GM19043 (cell line): ENCODE measurements around the gene STXBP5L.
"Not testable (repeated sequence)": the region's sequence is repeated elsewhere in the genome, so short reads cannot be mapped to it uniquely, and the experiment has no call there.

ENCODE experiments used
- ATAC-seq: cut with Tn5 transposase; IDR thresholded peaks from one replicate; pipeline ENCODE4 v1.9.1; 2021; ENCODE audit warnings: low read depth; ENCODE audit not compliant: unreplicated experiment

STXBP5L gene

DNA sequence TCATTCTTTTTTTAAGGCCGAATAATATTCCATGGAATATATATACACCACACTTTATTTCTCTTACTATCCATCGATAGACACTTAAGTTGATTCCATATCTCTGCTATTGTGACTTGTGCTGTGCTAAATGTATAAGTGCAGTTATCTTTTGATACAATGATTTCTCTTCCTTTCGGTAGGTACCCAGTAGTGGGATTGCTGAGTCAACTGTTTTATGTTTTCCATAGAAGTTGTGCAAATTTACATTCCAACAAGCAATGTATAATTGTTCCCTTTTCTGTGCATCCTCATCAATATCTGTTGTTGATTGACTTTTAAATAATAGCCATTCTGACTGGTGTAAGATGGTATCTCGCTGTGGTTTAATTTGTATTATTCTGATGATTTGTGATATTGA lies 81.0 kb downstream of the STXBP5L start:
- no peak for ATAC-seq

DNA sequence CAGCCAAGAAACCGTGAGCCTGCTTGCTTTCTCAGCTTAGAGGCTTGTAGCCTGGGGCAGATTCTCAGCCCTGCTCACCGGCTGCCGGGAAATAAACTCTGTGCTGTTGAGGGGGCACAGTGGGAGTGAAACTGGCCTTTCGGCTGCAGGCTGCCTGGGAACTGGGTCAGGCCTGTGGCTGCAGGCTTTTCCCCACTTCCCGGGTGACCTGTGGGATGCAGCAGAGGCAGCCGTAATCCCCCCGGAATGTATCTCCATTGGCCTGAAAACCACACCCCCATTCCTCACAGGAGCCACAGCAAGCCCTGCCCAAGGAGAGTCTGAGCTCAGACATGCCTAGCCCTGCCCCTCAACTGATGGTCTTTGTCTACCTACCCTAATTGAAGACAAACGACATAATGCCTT lies 110.9 kb downstream of the STXBP5L start:
- no peak for ATAC-seq

DNA sequence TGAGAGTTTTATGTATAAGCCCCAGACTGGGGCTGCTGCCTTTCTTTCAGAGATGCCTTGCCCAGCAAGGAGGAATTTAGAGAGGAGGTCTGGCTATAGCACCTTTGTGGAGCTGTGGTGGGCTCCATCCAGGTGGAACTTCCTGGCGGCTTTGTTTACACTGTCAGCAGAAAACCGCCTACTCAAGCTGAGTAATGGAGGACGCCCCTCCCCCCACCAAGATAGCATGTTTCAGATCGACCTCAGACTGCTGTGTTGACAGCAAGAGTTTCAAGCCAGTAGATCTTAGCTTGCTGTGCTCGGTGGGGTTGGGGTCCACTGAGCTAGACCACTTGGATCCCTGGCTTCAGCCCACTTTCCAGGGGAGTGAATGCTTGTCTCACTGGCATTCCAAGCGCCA lies 155.6 kb downstream of the STXBP5L start:
- no peak for ATAC-seq

DNA sequence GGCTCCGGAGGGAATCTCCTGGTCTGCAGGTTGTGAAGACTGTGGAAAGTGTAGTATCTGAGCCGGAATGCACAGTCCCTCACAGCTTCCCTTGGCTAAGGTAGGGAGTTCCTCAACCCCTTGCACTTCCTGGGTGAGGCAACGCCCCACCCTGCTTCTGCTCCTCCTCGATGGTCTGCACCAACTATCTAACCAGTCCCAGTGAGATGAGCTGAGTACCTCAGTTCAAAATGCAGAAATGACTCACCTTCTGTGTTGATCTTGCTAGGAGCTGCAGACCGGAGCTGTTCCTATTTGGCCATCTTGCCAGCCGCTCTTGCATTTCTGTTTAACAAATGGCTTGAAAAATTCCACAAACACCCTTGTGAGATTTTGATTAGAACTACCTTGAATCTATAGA lies 156.1 kb downstream of the STXBP5L start:
- no peak for ATAC-seq

- ATAC-seq = no peak
These were observed 164.1 kb downstream of the STXBP5L start for GRCh38 chr3:121072133-121072532.

- no peak for ATAC-seq
These were observed 165.0 kb downstream of the STXBP5L start for GRCh38 chr3:121073011-121073410.

- no peak for ATAC-seq
These were observed 167.2 kb downstream of the STXBP5L start for GRCh38 chr3:121075191-121075590.

DNA sequence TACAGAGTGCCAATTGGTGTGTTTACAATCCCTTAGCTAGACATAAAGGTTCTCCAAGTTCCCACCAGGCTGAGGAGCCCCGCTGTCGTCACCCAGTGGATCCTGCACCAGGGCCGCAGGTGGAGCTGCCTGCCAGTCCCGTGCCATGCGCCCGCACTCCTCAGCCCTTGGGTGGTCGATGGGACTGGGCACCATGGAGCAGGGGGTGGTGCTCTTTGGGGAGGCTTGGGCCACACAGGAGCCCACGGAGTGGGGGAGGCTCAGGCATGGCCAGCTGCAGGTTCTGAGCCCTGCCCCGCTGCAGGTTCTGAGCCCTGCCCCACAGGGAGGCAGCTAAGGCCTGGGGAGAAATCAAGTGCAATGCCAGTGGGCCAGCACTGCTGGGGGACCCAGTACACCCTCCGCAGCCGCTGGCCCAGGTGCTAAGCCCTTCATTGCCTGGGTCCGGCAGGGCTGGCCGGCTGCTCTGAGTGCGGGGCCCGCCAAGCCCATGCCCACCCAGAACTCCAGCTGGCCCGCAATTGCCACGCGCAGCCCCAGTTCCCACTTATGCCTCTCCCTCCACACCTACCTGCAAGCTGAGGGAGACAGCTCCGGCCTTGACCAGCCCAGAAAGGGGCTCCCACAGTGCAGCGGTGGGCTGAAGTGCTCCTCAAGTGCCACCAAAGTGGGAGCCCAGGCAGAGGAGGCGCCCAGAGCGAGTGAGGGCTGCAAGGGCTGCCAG lies 170.5 kb downstream of the STXBP5L start:
- ATAC-seq = not testable (repeated sequence)

DNA sequence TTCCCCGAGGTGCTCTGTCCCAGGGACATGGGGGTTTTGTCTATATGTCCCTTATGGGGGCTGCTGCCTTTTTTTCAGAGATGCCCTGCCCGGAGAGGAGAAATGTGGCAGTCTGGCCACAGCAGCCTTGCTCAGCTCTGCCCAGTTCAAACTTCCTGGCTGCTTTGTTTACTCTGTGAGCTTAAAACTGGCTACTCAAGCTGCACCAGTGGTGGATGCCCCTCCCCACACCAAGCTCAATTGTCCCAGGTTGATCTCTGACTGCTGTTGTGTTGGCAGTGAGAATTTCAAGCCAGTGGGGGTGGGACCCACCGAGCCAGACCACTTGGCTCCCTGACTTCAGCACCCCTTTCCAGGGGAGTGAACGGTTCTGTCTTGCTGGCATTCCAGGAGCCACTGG lies 188.9 kb downstream of the STXBP5L start:
- ATAC-seq = no peak

GRCh38 chr3:121111086-121111485 lies 203.1 kb downstream of the STXBP5L start:
- ATAC-seq = not testable (repeated sequence)

DNA sequence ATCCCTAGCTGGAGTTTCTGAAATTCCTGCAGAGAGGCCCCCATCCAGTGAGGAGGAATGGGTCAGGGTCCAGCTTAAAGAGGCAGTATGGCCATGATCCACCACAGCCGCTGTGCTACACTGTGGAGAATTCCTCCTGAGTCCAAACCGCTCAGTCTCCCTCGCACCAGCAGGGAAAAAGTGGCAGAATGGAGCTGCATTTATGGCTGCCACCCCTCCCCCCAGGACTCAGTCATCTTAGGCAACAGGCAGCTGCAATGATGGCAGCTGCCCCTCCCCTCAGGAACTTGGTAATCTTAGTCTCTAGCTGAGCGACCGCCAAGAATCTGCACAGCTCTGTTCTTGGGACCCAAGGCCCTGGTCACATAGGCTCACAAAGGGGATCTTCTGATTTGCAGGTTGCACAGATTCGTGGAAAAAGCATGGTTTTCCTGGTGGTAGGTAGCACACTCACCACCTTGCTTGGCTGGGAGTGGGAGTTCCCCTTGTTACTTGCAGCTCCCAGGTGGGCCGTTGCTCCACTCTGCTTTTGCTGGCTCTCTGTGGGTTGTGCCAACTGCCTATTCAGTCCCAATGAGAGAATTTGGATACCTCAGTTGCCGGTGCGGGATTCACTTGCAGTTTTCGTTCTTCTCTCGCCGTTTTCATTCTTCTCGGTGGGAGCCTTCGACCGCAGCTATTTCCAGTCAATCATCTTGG lies 204.1 kb downstream of the STXBP5L start:
- ATAC-seq = no peak

- ATAC-seq = no peak
These were observed 218.2 kb downstream of the STXBP5L start for GRCh38 chr3:121126033-121126706.

- no peak for ATAC-seq
These were observed 218.7 kb downstream of the STXBP5L start for GRCh38 chr3:121126707-121127035.

GRCh38 chr3:121152573-121152972 lies 244.6 kb downstream of the STXBP5L start:
- no peak for ATAC-seq

- no peak for ATAC-seq
These were observed 245.8 kb downstream of the STXBP5L start for GRCh38 chr3:121153851-121154250.

- ATAC-seq = no peak
These were observed 247.0 kb downstream of the STXBP5L start for GRCh38 chr3:121155028-121155427.

DNA sequence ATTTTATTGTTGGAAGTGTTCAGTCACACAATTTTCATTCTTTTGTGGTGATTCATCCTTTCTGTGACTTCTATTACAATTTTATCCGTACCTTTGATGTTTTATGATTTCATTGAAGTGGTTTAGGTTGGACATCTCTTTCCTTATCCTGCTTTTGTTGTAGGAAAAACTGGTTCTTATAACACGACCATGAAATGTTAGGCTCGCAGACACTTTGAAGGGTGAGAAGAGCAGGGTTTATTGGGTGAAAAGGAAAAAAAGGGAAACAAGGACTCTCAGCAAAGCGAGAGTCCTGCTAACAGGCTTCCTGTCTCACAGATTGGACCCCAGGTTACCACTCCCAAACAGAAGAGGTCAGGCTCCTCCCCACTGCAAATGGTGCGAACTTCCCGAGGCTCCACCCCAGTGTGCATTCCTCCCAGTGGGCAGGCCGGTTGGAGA lies 257.4 kb downstream of the STXBP5L start:
- ATAC-seq = no peak

DNA sequence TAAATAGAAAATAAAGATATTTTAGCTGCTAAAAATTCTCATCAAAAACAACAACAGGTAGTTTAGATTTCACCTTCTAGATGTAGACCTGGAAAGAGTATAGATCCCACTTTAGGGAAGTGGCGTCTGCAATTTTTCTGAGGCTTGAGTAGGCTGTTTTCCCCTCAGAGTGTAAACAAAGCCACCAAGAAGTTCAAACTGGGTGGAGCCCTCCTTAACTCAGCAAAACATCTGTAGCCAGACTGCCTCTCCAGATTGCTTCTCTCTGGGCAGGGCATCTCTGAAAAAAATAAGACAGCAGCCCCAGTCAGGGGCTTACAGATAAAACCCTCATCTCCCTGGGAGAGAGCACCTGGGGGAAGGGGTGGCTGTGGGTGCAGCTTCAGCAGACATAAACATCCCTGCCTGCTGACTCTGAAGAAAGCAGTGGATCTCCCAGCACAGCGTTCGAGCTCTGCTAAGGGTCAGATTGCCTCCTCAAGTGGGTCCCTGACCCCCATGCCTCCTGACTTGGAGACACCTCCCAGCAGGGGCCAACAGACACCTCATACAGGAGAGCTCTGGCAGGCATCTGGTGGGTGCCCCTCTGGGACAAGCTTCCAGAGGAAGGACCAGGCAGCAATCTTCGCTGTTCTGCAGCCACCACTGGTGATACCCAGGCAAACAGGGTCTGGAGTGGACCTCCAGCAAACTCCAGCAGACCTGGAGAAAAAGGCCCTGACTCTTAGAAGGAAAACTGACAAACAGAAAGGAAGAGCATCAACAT lies 259.6 kb downstream of the STXBP5L start:
- no peak for ATAC-seq

DNA sequence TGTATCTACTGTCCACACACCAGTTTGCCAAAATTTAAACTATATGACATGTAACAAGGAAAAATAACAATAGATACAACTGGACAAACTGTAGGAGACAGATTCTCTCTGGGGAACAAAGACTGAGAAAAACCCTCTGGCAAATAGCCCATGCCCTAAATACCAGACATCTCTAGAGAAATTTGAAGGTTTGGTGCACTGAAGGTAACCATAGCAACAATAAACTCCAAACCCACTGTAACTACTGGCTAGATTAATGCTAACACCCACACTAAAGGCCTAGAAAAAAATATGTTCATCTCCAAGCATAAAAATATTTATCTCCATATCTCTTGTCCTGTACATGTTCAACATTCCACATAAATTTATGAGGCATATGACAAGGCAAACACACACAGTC lies 267.1 kb downstream of the STXBP5L start:
- no peak for ATAC-seq

DNA sequence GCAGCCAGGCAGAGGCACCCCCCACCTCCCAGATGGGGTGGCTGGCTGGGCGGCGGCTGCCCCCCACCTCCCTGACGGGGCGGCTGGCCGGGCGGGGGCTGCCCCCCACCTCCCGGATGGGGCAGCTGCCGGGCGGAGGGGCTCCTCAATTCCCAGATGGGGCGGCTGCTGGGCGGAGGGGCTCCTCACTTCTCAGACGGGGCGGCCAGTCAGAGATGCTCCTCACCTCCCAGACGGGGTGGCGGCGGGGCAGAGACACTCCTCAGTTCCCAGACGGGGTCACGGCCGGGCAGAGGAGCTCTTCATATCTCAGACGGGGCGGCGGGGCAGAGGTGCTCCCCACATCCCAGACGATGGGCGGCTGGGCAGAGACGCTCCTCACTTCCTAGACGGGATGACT lies 282.6 kb downstream of the STXBP5L start:
- not testable (repeated sequence) for ATAC-seq

DNA sequence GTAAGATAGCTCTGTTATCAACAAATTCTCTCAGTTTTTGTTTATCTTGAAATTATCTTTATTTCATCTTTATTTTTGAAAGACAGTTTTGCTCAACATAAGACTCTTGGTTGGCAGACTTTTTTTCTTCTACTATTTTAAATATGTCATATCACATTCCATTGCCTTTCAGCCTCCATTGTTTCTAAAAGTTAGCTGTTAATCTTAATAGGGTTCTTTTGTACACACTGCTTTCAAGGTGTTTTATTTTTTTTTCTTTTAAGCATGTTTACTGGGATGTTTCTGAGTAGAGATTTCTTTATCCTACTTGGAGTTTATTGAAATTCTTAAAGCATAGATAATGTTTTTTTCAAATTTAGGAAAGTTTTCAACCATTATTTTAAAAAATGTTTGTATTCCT lies 294.6 kb downstream of the STXBP5L start:
- no peak for ATAC-seq
